ENCODE data around the gene ZDHHC6.
"Not testable (repeated sequence)": the region's sequence is repeated elsewhere in the genome, so short reads cannot be mapped to it uniquely, and the experiment has no call there.

The ZDHHC6 gene

GRCh38 chr10:112421731-112422130, 25.0 kb downstream of the ZDHHC6 start:
- Histone ChIP-seq H3K27ac (ENCODE audit: low read depth in 2 of 2, low read length in 2 of 2) (no peak overlapping the region), H3K4me3 (ENCODE audit: low read length in 2 of 2) (no peak overlapping the region), H3K4me1 (ENCODE audit: control insufficient read depth in 2 of 2, insufficient read depth in 2 of 2, low read length in 2 of 2) (no peaks in the 10 kb centered on the region), H3K36me3 (ENCODE audit: control insufficient read depth in 2 of 2, insufficient read depth in 2 of 2, low read length in 2 of 2) (peaks cover 59 to 73% of the 10 kb centered on the region in 2 donors), H3K9ac (ENCODE audit: low read depth in 1 of 2, low read length in 2 of 2) (no peak overlapping the region), H3K9me3 (ENCODE audit: control insufficient read depth in 2 of 2, low read length in 2 of 2) (no peaks in the 10 kb centered on the region), H3K27me3 (ENCODE audit: control insufficient read depth in 2 of 2, insufficient read depth in 2 of 2, low read length in 2 of 2) (no peaks in the 10 kb centered on the region)

- Histone ChIP-seq H3K36me3 (ENCODE audit: control insufficient read depth in 2 of 2, insufficient read depth in 2 of 2, low read length in 2 of 2) (peaks cover 62 to 69% of the 10 kb centered on the region in 2 donors), H3K9me3 (ENCODE audit: control insufficient read depth in 2 of 2, low read length in 2 of 2) (no peaks in the 10 kb centered on the region), H3K4me1 (ENCODE audit: control insufficient read depth in 2 of 2, insufficient read depth in 2 of 2, low read length in 2 of 2) (peaks cover 2 to 14% of the 10 kb centered on the region in 2 donors), H3K27me3 (ENCODE audit: control insufficient read depth in 2 of 2, insufficient read depth in 2 of 2, low read length in 2 of 2) (no peaks in the 10 kb centered on the region), H3K9ac (ENCODE audit: low read depth in 1 of 2, low read length in 2 of 2) (no peak overlapping the region), H3K4me3 (ENCODE audit: low read length in 2 of 2) (no peak overlapping the region), H3K27ac (ENCODE audit: low read depth in 2 of 2, low read length in 2 of 2) (no peak overlapping the region)
Observed at GRCh38 chr10:112412696-112413095, 34.0 kb downstream of the ZDHHC6 start.

- Histone ChIP-seq H3K27ac (ENCODE audit: low read depth in 2 of 2, low read length in 2 of 2) (peak overlapping the region in 1 of 2 donors; percentile 28), H3K4me1 (ENCODE audit: control insufficient read depth in 2 of 2, insufficient read depth in 2 of 2, low read length in 2 of 2) (peaks cover 12 to 23% of the 10 kb centered on the region in 2 donors), H3K9me3 (ENCODE audit: control insufficient read depth in 2 of 2, low read length in 2 of 2) (no peaks in the 10 kb centered on the region), H3K36me3 (ENCODE audit: control insufficient read depth in 2 of 2, insufficient read depth in 2 of 2, low read length in 2 of 2) (peaks cover 65 to 72% of the 10 kb centered on the region in 2 donors), H3K9ac (ENCODE audit: low read depth in 1 of 2, low read length in 2 of 2) (no peak overlapping the region), H3K4me3 (ENCODE audit: low read length in 2 of 2) (peak overlapping the region in 1 of 2 donors; percentile 2), H3K27me3 (ENCODE audit: control insufficient read depth in 2 of 2, insufficient read depth in 2 of 2, low read length in 2 of 2) (no peaks in the 10 kb centered on the region)
Observed at GRCh38 chr10:112409755-112410154, 37.0 kb downstream of the ZDHHC6 start.

- peak overlapping the region in 1 of 2 donors; percentile 28 for H3K27ac ChIP-seq (ENCODE audit: low read depth in 2 of 2, low read length in 2 of 2)
- H3K36me3 ChIP-seq (ENCODE audit: control insufficient read depth in 2 of 2, insufficient read depth in 2 of 2, low read length in 2 of 2) = peaks cover 66 to 68% of the 10 kb centered on the region in 2 donors
Observed at GRCh38 chr10:112409299-112409698, 37.4 kb downstream of the ZDHHC6 start.

GRCh38 chr10:112407696-112408095, 39.0 kb downstream of the ZDHHC6 start:
- H3K27ac ChIP-seq (ENCODE audit: low read depth in 2 of 2, low read length in 2 of 2) = peak overlapping the region; percentile 72 to 80
- H3K27me3 ChIP-seq (ENCODE audit: control insufficient read depth in 2 of 2, insufficient read depth in 2 of 2, low read length in 2 of 2) = no peaks in the 10 kb centered on the region
- no peak overlapping the region for H3K9ac ChIP-seq (ENCODE audit: low read depth in 1 of 2, low read length in 2 of 2)
- peaks cover 66% of the 10 kb centered on the region in 2 donors for H3K36me3 ChIP-seq (ENCODE audit: control insufficient read depth in 2 of 2, insufficient read depth in 2 of 2, low read length in 2 of 2)
- no peaks in the 10 kb centered on the region for H3K9me3 ChIP-seq (ENCODE audit: control insufficient read depth in 2 of 2, low read length in 2 of 2)
- H3K4me3 ChIP-seq (ENCODE audit: low read length in 2 of 2) = no peak overlapping the region
- peaks cover 22 to 42% of the 10 kb centered on the region in 2 donors for H3K4me1 ChIP-seq (ENCODE audit: control insufficient read depth in 2 of 2, insufficient read depth in 2 of 2, low read length in 2 of 2)

More at GRCh38 chr10:112409299-112409698, 37.4 kb downstream of the ZDHHC6 start:
- H3K4me1 ChIP-seq (ENCODE audit: control insufficient read depth in 2 of 2, insufficient read depth in 2 of 2, low read length in 2 of 2) = peaks cover 14 to 28% of the 10 kb centered on the region in 2 donors
- no peak overlapping the region for H3K9ac ChIP-seq (ENCODE audit: low read depth in 1 of 2, low read length in 2 of 2)
- no peaks in the 10 kb centered on the region for H3K9me3 ChIP-seq (ENCODE audit: control insufficient read depth in 2 of 2, low read length in 2 of 2)
- no peaks in the 10 kb centered on the region for H3K27me3 ChIP-seq (ENCODE audit: control insufficient read depth in 2 of 2, insufficient read depth in 2 of 2, low read length in 2 of 2)
- peak overlapping the region in 1 of 2 donors; percentile 2 for H3K4me3 ChIP-seq (ENCODE audit: low read length in 2 of 2)

- Histone ChIP-seq H3K36me3 (ENCODE audit: control insufficient read depth in 2 of 2, insufficient read depth in 2 of 2, low read length in 2 of 2) (peaks cover 60 to 62% of the 10 kb centered on the region in 2 donors), H3K27ac (ENCODE audit: low read depth in 2 of 2, low read length in 2 of 2) (peak overlapping the region; percentile 3 to 34), H3K4me1 (ENCODE audit: control insufficient read depth in 2 of 2, insufficient read depth in 2 of 2, low read length in 2 of 2) (peaks cover 28 to 50% of the 10 kb centered on the region in 2 donors)
- not testable (repeated sequence) for H3K27me3 ChIP-seq (ENCODE audit: control insufficient read depth in 2 of 2, insufficient read depth in 2 of 2, low read length in 2 of 2); H3K9me3 ChIP-seq (ENCODE audit: control insufficient read depth in 2 of 2, low read length in 2 of 2); H3K9ac ChIP-seq (ENCODE audit: low read depth in 1 of 2, low read length in 2 of 2); H3K4me3 ChIP-seq (ENCODE audit: low read length in 2 of 2)
Observed at GRCh38 chr10:112406806-112407205, 39.9 kb downstream of the ZDHHC6 start.

- H3K27ac ChIP-seq (ENCODE audit: low read depth in 2 of 2, low read length in 2 of 2) = peak overlapping the region in 1 of 2 donors; percentile 73
- H3K27me3 ChIP-seq (ENCODE audit: control insufficient read depth in 2 of 2, insufficient read depth in 2 of 2, low read length in 2 of 2) = no peaks in the 10 kb centered on the region
- H3K4me3 ChIP-seq (ENCODE audit: low read length in 2 of 2) = peak overlapping the region in 1 of 2 donors; percentile 2
- H3K9me3 ChIP-seq (ENCODE audit: control insufficient read depth in 2 of 2, low read length in 2 of 2) = no peaks in the 10 kb centered on the region
- H3K36me3 ChIP-seq (ENCODE audit: control insufficient read depth in 2 of 2, insufficient read depth in 2 of 2, low read length in 2 of 2) = peaks cover 45 to 58% of the 10 kb centered on the region in 2 donors
- no peak overlapping the region for H3K9ac ChIP-seq (ENCODE audit: low read depth in 1 of 2, low read length in 2 of 2)
- peaks cover 28 to 56% of the 10 kb centered on the region in 2 donors for H3K4me1 ChIP-seq (ENCODE audit: control insufficient read depth in 2 of 2, insufficient read depth in 2 of 2, low read length in 2 of 2)
Observed at GRCh38 chr10:112404617-112405016, 42.1 kb downstream of the ZDHHC6 start.

GRCh38 chr10:112402917-112403316, 43.8 kb downstream of the ZDHHC6 start:
- no peaks in the 10 kb centered on the region for H3K27me3 ChIP-seq (ENCODE audit: control insufficient read depth in 2 of 2, insufficient read depth in 2 of 2, low read length in 2 of 2)
- H3K4me3 ChIP-seq (ENCODE audit: low read length in 2 of 2) = no peak overlapping the region
- peaks cover 25 to 44% of the 10 kb centered on the region in 2 donors for H3K4me1 ChIP-seq (ENCODE audit: control insufficient read depth in 2 of 2, insufficient read depth in 2 of 2, low read length in 2 of 2)
- H3K9ac ChIP-seq (ENCODE audit: low read depth in 1 of 2, low read length in 2 of 2) = peak overlapping the region in 1 of 2 donors; percentile 56
- H3K27ac ChIP-seq (ENCODE audit: low read depth in 2 of 2, low read length in 2 of 2) = peak overlapping the region; percentile 80 to 92
- H3K36me3 ChIP-seq (ENCODE audit: control insufficient read depth in 2 of 2, insufficient read depth in 2 of 2, low read length in 2 of 2) = peaks cover 42 to 55% of the 10 kb centered on the region in 2 donors
- H3K9me3 ChIP-seq (ENCODE audit: control insufficient read depth in 2 of 2, low read length in 2 of 2) = no peaks in the 10 kb centered on the region

- H3K9ac ChIP-seq (ENCODE audit: low read depth in 1 of 2, low read length in 2 of 2) = no peak overlapping the region
- no peak overlapping the region for H3K4me3 ChIP-seq (ENCODE audit: low read length in 2 of 2)
- no peak overlapping the region for H3K27ac ChIP-seq (ENCODE audit: low read depth in 2 of 2, low read length in 2 of 2)
- peaks cover 36 to 55% of the 10 kb centered on the region in 2 donors for H3K36me3 ChIP-seq (ENCODE audit: control insufficient read depth in 2 of 2, insufficient read depth in 2 of 2, low read length in 2 of 2)
- no peaks in the 10 kb centered on the region for H3K9me3 ChIP-seq (ENCODE audit: control insufficient read depth in 2 of 2, low read length in 2 of 2)
- H3K4me1 ChIP-seq (ENCODE audit: control insufficient read depth in 2 of 2, insufficient read depth in 2 of 2, low read length in 2 of 2) = peaks cover 22 to 36% of the 10 kb centered on the region in 2 donors
- no peaks in the 10 kb centered on the region for H3K27me3 ChIP-seq (ENCODE audit: control insufficient read depth in 2 of 2, insufficient read depth in 2 of 2, low read length in 2 of 2)
Observed at GRCh38 chr10:112397592-112397991, 49.1 kb downstream of the ZDHHC6 start.

- Histone ChIP-seq H3K9ac (ENCODE audit: low read depth in 1 of 2, low read length in 2 of 2) (no peak overlapping the region), H3K27me3 (ENCODE audit: control insufficient read depth in 2 of 2, insufficient read depth in 2 of 2, low read length in 2 of 2) (no peaks in the 10 kb centered on the region), H3K9me3 (ENCODE audit: control insufficient read depth in 2 of 2, low read length in 2 of 2) (no peaks in the 10 kb centered on the region), H3K4me1 (ENCODE audit: control insufficient read depth in 2 of 2, insufficient read depth in 2 of 2, low read length in 2 of 2) (peaks cover 26 to 36% of the 10 kb centered on the region in 2 donors), H3K27ac (ENCODE audit: low read depth in 2 of 2, low read length in 2 of 2) (peak overlapping the region in 1 of 2 donors; percentile 13), H3K36me3 (ENCODE audit: control insufficient read depth in 2 of 2, insufficient read depth in 2 of 2, low read length in 2 of 2) (peaks cover 36 to 46% of the 10 kb centered on the region in 2 donors), H3K4me3 (ENCODE audit: low read length in 2 of 2) (no peak overlapping the region)
Observed at GRCh38 chr10:112395809-112396530, 50.7 kb downstream of the ZDHHC6 start.

Measured in mucosa of rectum (tissue), 2 donors.